ENCODE results near the gene LAMB2. TPM values are rescaled to one million over a fixed set of nuclear protein-coding genes. Genes with fewer than 3 reads are reported as not detected.

LAMB2 gene
- total RNA-seq, 1 donor from 2014 or later = 788 TPM

- DNase-seq (ENCODE audit: low spot score) = no peak
- intact Hi-C loops (cut with DNase I) = no loop called here
These were observed 30.8 kb upstream of the LAMB2 start for GRCh38 chr3:49163609-49164008.

DNA sequence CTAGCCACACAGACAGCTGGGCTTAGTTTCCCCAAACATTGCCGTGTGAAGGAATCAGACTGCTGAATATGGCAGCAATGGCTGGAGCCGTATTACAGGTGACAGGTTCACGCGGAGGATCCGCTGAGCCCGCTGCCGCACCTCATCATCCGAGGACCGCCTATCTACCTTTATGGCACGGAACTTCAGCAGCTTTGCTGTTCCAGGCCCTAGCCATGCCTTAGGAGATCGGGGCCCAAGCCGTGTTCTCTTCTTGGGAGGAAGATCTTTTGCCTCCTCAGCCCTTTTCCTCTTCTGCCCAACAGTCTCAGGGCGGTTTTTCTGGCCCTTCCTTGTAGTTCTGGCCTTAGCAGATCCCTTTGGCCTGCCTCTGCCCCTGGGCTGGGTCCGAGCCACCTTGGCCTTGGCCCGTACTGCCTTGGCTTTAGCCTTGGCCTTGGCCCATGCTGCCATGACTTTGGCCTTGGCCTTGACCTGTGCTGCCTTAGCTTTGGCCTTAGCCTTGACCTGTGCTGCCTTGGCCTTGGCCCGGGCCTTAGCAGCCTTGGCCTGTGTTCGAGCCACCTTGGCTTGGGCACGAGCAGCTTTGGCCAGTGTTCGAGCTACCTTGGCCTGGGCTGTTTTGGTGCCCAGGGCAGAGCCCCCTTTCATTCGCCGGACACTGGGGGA, 30.0 kb upstream of the LAMB2 start:
- intact Hi-C loops (cut with DNase I) = no loop called here
- DNase-seq (ENCODE audit: low spot score) = no peak

DNA sequence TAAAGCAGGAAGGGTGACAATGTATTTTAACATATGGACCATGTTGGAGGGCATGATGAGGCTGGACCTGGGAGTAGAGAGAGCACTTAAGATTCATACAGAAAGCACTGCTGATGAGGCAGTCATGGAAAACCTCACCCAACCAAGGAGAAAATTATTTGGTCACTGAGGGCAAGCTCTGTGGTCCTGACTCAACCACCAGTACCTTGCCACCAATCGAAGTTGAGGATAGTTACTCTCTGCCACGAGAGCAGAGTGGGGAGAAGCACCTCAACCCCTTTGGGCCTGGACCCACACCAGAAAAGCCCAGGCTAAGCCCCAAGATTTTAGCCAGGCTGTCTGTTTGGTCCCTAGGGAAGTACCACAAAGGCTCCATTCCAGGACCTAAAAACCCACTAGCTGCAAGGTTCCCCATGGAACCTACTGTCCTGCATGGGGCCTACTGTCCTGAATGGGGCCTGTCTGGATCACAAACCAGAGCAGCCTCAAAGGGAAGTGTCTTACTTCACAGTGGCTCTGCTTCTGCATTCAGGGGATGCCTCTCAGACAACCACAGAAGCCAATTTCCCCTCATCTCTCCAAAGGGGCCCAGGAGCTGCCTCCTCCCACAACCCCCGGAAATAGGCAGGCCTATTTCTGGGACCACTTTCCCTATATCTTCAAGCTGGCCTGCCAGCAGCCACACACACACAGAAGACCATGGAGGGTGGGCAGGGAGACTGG, 29.1 kb upstream of the LAMB2 start:
- DNase-seq (ENCODE audit: low spot score) = no peak
- intact Hi-C loops (cut with DNase I) = no loop called here

GRCh38 chr3:49161197-49161596, 28.3 kb upstream of the LAMB2 start:
- DNase-seq (ENCODE audit: low spot score) = no peak
- intact Hi-C loops (cut with DNase I) = no loop called here

DNA sequence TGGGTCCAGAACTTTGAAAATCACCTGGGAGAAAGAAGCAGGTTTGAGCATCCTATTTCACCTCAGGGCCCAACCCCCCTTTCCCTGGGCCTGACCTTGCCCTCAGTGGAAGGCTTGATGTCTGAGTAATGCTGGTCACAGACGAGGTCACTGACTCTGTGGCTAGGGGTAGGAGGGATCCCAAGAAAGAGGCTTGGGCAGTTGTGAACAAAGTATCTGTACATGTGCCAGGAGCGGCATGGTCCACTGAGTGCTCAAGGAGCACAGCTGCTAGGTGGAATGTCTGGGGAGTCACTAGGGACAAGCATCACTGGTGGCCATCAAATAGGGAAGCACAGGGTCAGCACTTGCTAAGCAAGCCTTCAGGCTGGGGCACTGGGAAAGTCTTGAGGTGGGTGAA, 25.9 kb upstream of the LAMB2 start:
- DNase-seq (ENCODE audit: low spot score) = no peak
- intact Hi-C loops (cut with DNase I) = no loop called here

DNA sequence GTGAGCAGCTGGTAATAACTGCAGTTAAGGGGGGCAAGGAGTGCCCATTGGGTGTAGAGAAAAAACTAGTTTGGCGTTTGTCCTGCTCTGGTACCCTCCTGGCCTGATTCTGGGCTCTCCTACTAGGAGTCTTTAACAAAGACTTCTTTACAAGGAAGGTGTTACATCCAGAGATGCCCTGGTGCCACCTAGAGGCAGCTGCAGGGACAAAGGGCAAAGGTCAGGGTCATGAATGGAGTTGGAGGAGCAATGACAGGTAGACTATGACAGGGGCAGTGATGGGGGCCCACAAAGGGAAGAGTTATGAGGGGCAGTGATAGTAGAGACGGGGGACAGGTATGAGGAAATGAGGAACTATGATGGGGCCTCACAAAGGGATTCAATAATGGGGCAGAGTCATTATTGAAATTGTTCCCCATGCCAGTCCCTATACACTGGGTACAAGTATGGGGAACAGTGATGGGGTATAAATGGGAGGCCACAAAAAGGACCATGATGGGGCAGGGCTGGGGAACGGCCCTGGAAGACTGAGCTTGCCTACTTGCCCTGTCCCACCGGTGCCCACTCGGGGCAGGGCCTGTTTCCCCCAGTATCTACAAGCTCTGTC, 25.4 kb upstream of the LAMB2 start:
- intact Hi-C loops (cut with DNase I) = no loop called here
- DNase-seq (ENCODE audit: low spot score) = no peak

- intact Hi-C loops (cut with DNase I) = no loop called here
- no peak for DNase-seq (ENCODE audit: low spot score)
These were observed 24.4 kb upstream of the LAMB2 start for GRCh38 chr3:49157289-49157688.

DNA sequence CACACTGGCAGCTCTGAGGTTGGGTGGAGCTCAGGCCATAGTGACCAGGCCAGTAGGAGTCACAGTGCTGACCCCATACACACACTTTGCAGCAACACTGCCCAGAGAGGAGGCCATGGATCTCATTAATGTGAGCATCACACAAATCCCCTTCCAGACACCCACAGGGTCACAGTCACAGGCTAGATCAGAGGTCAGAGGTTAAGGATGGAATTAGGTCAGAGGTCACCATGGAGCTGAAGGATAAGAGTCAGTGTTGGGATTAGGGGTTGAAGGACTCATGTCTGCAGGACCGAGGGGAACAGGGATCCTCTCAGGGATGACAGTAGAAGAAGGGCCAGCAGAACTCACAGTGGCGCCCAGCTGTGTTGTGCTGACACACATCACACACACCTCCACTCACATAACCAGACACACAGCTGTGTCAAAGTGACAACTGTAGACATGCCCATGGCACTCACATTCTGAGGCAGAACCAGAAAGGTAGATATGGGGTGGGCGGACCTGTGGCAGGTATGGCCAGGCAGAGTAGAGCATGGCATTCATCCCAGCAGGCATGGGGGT, 20.6 kb upstream of the LAMB2 start:
- DNase-seq (ENCODE audit: low spot score) = no peak
- intact Hi-C loops (cut with DNase I) = no loop called here

DNA sequence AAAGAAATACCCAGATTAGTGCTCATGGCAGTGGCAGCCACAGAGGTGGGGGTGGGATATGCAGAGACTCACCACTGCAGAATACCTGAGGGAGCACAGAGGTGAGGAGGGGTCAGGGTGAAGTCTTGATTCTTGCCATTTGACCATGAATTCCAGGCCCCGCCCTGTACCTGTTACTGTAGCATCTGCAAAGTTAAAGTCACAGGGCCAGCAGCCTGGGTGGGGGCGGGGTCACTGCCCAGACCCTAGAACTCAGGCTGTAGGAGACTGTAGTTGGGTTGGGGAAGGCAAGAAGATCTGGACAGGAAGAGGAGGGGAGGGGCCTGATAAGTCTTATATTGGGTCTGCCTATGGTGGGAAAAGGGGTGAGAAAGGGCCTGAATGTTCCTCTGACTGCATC, 18.8 kb upstream of the LAMB2 start:
- intact Hi-C loops (cut with DNase I) = no loop called here
- DNase-seq (ENCODE audit: low spot score) = no peak

DNA sequence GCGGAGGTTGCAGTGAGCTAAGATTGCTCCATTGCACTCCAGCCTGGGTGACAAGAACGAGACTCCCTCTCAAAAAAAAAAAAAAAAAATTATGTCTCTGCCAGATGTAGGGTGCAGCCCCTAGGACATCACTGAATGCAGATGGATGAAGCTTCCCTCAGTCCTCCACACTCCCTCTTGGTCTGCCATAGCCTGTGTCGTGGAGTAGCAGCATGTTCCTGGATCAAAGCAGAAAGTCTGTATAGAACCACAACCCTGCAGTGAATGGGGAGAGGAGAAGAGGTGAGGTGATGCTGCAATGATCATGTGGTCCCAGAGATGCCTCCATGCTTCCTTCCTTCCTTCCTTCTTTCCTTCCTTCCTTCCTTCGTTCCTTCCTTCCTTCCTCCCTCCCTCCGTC, 15.3 kb upstream of the LAMB2 start:
- intact Hi-C loops (cut with DNase I) = no loop called here
- DNase-seq (ENCODE audit: low spot score) = no peak

GRCh38 chr3:49140080-49140479, 7.2 kb upstream of the LAMB2 start:
- intact Hi-C loops (cut with DNase I) = no loop called here
- no peak for DNase-seq (ENCODE audit: low spot score)

DNA sequence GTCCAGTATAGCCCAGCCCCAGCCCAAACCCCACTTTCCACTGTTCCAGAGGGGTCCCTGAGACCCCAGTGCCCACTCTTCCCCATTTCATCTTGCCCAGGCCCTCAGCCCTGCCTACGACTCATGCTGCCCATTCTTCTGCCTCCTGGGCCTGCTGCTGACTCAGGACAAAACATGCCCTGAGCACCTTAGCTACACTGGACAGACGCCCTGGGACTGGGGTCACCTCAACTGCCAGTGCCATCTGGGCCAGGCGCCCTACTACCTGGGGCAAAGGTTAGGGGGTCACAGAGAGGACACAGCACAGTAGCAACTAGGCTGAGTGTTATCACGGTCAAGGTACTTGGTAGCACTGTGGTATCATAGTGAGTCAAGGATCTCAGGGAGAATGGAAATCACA, 2.6 kb upstream of the LAMB2 start:
- DNase-seq (ENCODE audit: low spot score) = no peak
- intact Hi-C loops (cut with DNase I) = no loop called here

DNA sequence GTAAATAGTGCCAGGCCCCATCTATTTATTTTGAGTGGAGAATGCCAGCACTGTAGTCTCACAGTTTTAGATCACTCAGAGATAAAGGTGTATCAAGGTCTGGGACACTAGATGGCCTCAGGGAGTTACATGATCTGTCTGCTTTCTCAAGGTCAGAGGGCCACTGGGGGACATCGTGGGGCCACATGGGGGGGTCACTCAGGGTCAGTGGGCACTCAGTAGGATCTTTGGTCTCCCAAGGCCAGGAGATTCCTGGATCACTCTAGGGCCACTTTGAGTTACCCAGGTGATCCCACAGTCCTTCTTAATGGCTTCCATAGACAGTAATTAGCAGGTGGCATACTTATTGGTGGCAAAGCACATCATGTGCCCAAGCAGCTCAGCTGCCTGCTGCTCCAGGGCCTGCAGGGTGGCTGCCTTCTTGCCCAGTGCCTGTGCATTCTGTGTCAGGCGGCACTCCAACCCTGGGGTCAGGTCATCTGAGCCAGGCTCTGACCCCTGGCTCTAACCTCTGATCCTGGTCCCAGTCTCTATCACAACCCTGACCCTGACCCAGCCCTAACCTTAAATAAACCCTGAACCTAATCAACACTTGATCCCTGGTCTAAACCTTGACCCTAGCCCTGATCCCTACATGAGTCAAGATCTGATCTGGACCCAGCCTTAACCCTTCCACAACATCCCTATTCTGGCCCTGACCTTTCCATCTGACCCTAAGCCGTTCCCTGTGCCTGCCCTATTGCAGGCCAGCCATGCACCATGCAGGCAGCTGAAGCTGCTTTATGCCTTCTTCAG, 1.8 kb upstream of the LAMB2 start:
- no peak for DNase-seq (ENCODE audit: low spot score)
- intact Hi-C loops (cut with DNase I) = loop anchor here (5.0 kb wide), 2 partner anchors 117 to 143 kb away; partner anchors contain the start of genes C3orf62 and DALRD3

DNA sequence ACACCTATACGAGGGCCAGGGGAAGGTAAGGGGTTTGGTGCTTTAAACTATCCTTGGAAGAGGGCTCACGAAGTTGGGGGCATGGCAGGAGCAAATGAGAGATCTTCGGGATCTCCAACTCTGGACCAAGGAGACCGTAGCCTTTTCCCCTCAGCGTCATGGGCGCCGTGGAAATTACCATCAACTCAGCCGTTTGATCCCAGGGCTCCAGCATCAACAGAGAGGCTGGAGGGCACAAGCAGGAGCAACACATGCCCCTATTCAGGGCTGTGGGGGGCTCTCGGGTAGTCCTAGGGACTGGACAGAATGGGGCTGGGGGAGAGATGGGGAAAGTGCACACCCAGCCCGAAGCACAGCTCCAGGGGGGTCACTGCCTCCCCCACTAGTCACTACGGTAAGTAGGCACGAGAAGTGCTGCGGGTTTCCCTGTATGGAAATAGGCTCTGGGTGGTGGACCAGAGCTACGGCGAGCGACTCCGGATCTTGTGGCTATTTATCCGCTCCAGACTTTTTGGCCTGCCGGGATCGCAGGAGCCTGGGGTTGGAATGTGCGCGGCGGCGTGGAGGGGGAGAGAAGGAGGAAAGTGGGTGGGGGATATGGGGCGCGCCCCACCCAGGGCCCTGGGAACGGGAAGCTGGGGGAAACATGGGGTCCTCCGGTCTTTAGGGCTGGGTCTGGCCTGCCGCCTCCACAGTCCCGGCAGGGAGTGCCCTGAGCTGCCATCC, 539 bp upstream of the LAMB2 start:
- peak; percentile 92 for DNase-seq (ENCODE audit: low spot score)
- intact Hi-C loops (cut with DNase I) = loop anchor here (1.0 to 5.0 kb wide), 5 partner anchors 29 to 144 kb away; partner anchors contain the start of genes C3orf62, DALRD3, QARS1 and QRICH1

- intact Hi-C loops (cut with DNase I) = loop anchor here (2.0 to 5.0 kb wide), 4 partner anchors 27 to 145 kb away; partner anchors contain the start of genes C3orf62, DALRD3 and QARS1
- no peak for DNase-seq (ENCODE audit: low spot score)
These were observed 795 bp downstream of the LAMB2 start for GRCh38 chr3:49132073-49132436.

DNA sequence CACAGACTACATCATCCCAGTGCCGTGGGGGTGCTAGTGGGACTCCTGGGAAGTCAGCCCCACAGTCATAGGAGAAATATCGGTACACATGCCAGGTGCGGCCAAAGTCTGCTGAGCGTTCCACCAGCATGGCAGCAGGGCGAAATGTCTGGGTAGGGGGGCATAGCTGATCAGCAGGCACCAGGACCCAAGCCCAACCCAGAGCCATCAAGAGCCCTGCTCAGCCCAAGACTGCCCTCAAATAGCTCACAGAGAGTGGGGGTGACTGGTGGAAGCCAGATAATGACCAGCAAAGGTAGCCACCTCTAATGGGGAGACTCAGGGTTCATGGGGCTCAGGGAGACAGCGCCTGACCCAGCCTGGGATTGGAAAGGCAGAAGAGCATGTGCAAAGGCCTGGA, 1.3 kb downstream of the LAMB2 start:
- DNase-seq (ENCODE audit: low spot score) = no peak
- intact Hi-C loops (cut with DNase I) = loop anchor here (5.0 kb wide), 2 partner anchors 114 to 146 kb away; partner anchors contain the start of genes C3orf62 and DALRD3

- DNase-seq (ENCODE audit: low spot score) = no peak
- intact Hi-C loops (cut with DNase I) = loop anchor here (5.0 kb wide), 2 partner anchors 114 to 146 kb away; partner anchors contain the start of genes C3orf62 and DALRD3
These were observed 1.8 kb downstream of the LAMB2 start for GRCh38 chr3:49131040-49131439.

DNA sequence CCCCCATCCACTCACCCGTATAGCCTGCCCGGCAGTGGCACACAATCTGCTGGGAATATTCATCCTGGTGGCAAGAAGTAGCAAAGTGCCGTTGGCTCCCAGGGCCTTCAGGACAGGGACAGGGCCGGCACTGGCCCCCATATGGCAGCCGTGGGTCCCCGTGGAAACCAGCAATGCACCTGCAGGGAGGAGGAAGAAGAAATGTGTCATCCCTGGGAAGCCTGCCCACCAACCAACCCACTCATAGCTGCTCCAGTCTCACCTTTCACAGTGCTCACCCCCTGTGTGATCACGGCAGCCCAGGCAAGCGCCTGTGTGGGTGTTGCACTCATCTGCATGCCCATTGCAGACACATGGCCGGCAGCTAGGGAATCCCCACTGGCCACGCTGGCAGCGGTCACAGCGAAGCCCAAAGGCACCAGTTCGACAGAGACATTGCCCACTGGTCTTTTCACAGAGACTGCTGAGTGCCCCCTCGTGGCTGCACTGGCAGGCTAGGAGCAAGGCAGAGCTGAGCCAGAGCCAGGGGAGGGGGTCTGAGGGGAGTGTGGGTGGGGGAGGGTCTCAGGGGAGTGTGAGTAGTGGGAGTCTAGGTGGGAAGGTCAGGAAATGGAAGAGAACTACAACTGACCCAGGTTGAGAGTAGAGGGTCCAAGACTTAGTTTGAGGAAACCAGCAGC, 7.7 kb downstream of the LAMB2 start:
- intact Hi-C loops (cut with DNase I) = no loop called here
- no peak for DNase-seq (ENCODE audit: low spot score)
